B cell (primary cell): ENCODE results near the gene SPINK2. TPM values are rescaled to one million over a fixed set of nuclear protein-coding genes. Genes with fewer than 3 reads are reported as not detected.

Experiments
- polyA plus RNA-seq: library from polyadenylated mRNA; depleted of rRNA; stranded (reverse); fragments of >200 nt; gene quantifications from 2 replicates; pipeline ENCODE4 v1.2.3, GENCODE V29; 2012
- small RNA-seq: library from RNA; depleted of rRNA; stranded (forward); fragments of <200 nt; gene quantifications from one replicate; pipeline ENCODE3, GENCODE V24; 2012; ENCODE audit warnings: low replicate concordance, low read depth; ENCODE audit not compliant: insufficient read length
- total RNA-seq, 2 donors: library from RNA; stranded (reverse); fragments of 120-200 nt in 1 of 2; gene quantifications; 1 replicate in 1 of 2; 2 replicates in 1 of 2; pipeline versions ENCODE4 v1.2.3 to v1.2.4, GENCODE V29; 2013 to 2022

The SPINK2 gene
- total and polyA plus RNA-seq, 2 donors (not counting 1 experiment from before 2014, with no cell fraction given) = 0.94 to 4.9 TPM

Small RNA genes lying within 50 kb of the gene (small RNA-seq; reads per million reads assigned to genes)
- gene RF00017 = not detected
- not detected for gene RF00019
- not detected for gene RN7SL357P
- gene RN7SL492P = not detected

Other genes with a start within 250 kb of the SPINK2 start
- gene HOPX, start 140.4 kb downstream of the SPINK2 start, total RNA-seq = 7.0 and 7.4 TPM in 2 replicates
- gene HOPX, start 140.4 kb downstream of the SPINK2 start, polyA plus RNA-seq = 14.2 and 29.2 TPM in 2 replicates
- 59.4 and 61.1 TPM in 2 replicates for gene REST, start 86.2 kb upstream of the SPINK2 start, total RNA-seq
- 6.2 and 10.7 TPM in 2 replicates for gene REST, start 86.2 kb upstream of the SPINK2 start, polyA plus RNA-seq
- 22.7 and 24.0 TPM in 2 replicates for gene NOA1, start 155.9 kb upstream of the SPINK2 start, total RNA-seq
- 12.4 and 17.4 TPM in 2 replicates for gene NOA1, start 155.9 kb upstream of the SPINK2 start, polyA plus RNA-seq
- 108 and 110 TPM in 2 replicates for gene POLR2B, start 157.2 kb upstream of the SPINK2 start, total RNA-seq
- 37.5 and 48.8 TPM in 2 replicates for gene POLR2B, start 157.2 kb upstream of the SPINK2 start, polyA plus RNA-seq